T-helper 2 cell treated with Interferon-gamma antibody and Interleukin-4, amounts not matched to agents 5 μg/mL and 100 μg/mL, for 36 hours (primary cell): ENCODE data around the gene AMBP.
A peak's percentile ranks its signal among the peaks of the same experiment; 100 is the strongest.

Source experiments
- DNase-seq: peaks from one replicate; pipeline ENCODE4 v3.0.0; 2021; ENCODE audit warnings: low spot score
- H3K27ac Mint-ChIP-seq: one replicate; pipeline ENCODE4 v1.8.0; 2021; ENCODE audit warnings: mild to moderate bottlenecking, mixed read lengths
- H3K27me3 Mint-ChIP-seq: one replicate; pipeline ENCODE4 v1.8.0; 2021; ENCODE audit warnings: low read depth, mixed read lengths
- H3K36me3 Mint-ChIP-seq: one replicate; pipeline ENCODE4 v1.8.0; 2021; ENCODE audit warnings: low read depth, mixed read lengths
- H3K4me1 Mint-ChIP-seq: one replicate; pipeline ENCODE4 v1.8.0; 2021; ENCODE audit warnings: low read depth, mixed read lengths
- H3K4me3 Mint-ChIP-seq: one replicate; pipeline ENCODE4 v1.8.0; 2022; ENCODE audit warnings: mild to moderate bottlenecking, moderate library complexity, mixed read lengths
- H3K9me3 Mint-ChIP-seq: one replicate; pipeline ENCODE4 v1.8.0; 2021; ENCODE audit warnings: mixed read lengths

The AMBP gene

GRCh38 chr9:114034661-114035062 lies 43.4 kb downstream of the AMBP start:
- no peaks in the 10 kb centered on the region for H3K9me3 Mint-ChIP-seq

GRCh38 chr9:114034196-114034595 lies 43.9 kb downstream of the AMBP start:
- H3K36me3 Mint-ChIP-seq: no peaks in the 10 kb centered on the region
- H3K4me1 Mint-ChIP-seq: no peaks in the 10 kb centered on the region
- no peaks in the 10 kb centered on the region for H3K27me3 Mint-ChIP-seq
- no peaks in the 10 kb centered on the region for H3K9me3 Mint-ChIP-seq
- no peak overlapping the region for H3K27ac Mint-ChIP-seq
- DNase-seq: no peak
- no peak overlapping the region for H3K4me3 Mint-ChIP-seq

More at GRCh38 chr9:114034661-114035062, 43.4 kb downstream of the AMBP start:
- Mint-ChIP-seq H3K27me3 (no peaks in the 10 kb centered on the region), H3K36me3 (no peaks in the 10 kb centered on the region), H3K4me1 (no peaks in the 10 kb centered on the region), H3K27ac (no peak overlapping the region), H3K4me3 (no peak overlapping the region)
- no peak for DNase-seq

GRCh38 chr9:114033397-114034103 lies 44.5 kb downstream of the AMBP start:
- Mint-ChIP-seq H3K4me3 (no peak overlapping the region), H3K9me3 (no peaks in the 10 kb centered on the region), H3K27me3 (no peaks in the 10 kb centered on the region), H3K27ac (no peak overlapping the region), H3K36me3 (no peaks in the 10 kb centered on the region), H3K4me1 (no peaks in the 10 kb centered on the region)
- peak; percentile 2 for DNase-seq

GRCh38 chr9:114031948-114032840 lies 45.9 kb downstream of the AMBP start:
- Mint-ChIP-seq H3K4me1 (no peaks in the 10 kb centered on the region), H3K36me3 (no peaks in the 10 kb centered on the region), H3K4me3 (no peak overlapping the region)

GRCh38 chr9:114031037-114031630 lies 47.0 kb downstream of the AMBP start:
- no peaks in the 10 kb centered on the region for H3K4me1 Mint-ChIP-seq
- no peak overlapping the region for H3K27ac Mint-ChIP-seq
- DNase-seq: no peak
- no peaks in the 10 kb centered on the region for H3K27me3 Mint-ChIP-seq
- no peaks in the 10 kb centered on the region for H3K9me3 Mint-ChIP-seq
- no peaks in the 10 kb centered on the region for H3K36me3 Mint-ChIP-seq
- no peak overlapping the region for H3K4me3 Mint-ChIP-seq

More at GRCh38 chr9:114031948-114032840, 45.9 kb downstream of the AMBP start:
- H3K9me3 Mint-ChIP-seq: no peaks in the 10 kb centered on the region
- no peak overlapping the region for H3K27ac Mint-ChIP-seq
- DNase-seq: peak; percentile 3
- H3K27me3 Mint-ChIP-seq: no peaks in the 10 kb centered on the region

- DNase-seq: peak; percentile 1
- Mint-ChIP-seq H3K9me3 (no peaks in the 10 kb centered on the region), H3K36me3 (no peaks in the 10 kb centered on the region), H3K27ac (no peak overlapping the region), H3K4me1 (no peaks in the 10 kb centered on the region), H3K4me3 (no peak overlapping the region), H3K27me3 (no peaks in the 10 kb centered on the region)
Observed at GRCh38 chr9:114030364-114030763, 47.7 kb downstream of the AMBP start.

GRCh38 chr9:114029311-114030170 lies 48.6 kb downstream of the AMBP start:
- H3K4me3 Mint-ChIP-seq: no peak overlapping the region
- no peak overlapping the region for H3K27ac Mint-ChIP-seq
- no peaks in the 10 kb centered on the region for H3K4me1 Mint-ChIP-seq
- peaks cover 3% of the 10 kb centered on the region for H3K27me3 Mint-ChIP-seq
- no peak for DNase-seq
- H3K9me3 Mint-ChIP-seq: peaks cover 6% of the 10 kb centered on the region
- H3K36me3 Mint-ChIP-seq: no peaks in the 10 kb centered on the region

GRCh38 chr9:114028646-114029045 lies 49.5 kb downstream of the AMBP start:
- no peak for DNase-seq
- Mint-ChIP-seq H3K4me3 (no peak overlapping the region), H3K9me3 (peaks cover 14% of the 10 kb centered on the region), H3K27me3 (peaks cover 3% of the 10 kb centered on the region), H3K36me3 (peaks cover 2% of the 10 kb centered on the region), H3K4me1 (no peaks in the 10 kb centered on the region), H3K27ac (no peak overlapping the region)

GRCh38 chr9:114027863-114028465 lies 50.1 kb downstream of the AMBP start:
- H3K36me3 Mint-ChIP-seq: peaks cover 2% of the 10 kb centered on the region
- peaks cover 3% of the 10 kb centered on the region for H3K27me3 Mint-ChIP-seq
- DNase-seq: no peak
- peaks cover 20% of the 10 kb centered on the region for H3K9me3 Mint-ChIP-seq
- H3K27ac Mint-ChIP-seq: no peak overlapping the region
- H3K4me3 Mint-ChIP-seq: no peak overlapping the region
- no peaks in the 10 kb centered on the region for H3K4me1 Mint-ChIP-seq

GRCh38 chr9:114027159-114027862 lies 50.8 kb downstream of the AMBP start:
- Mint-ChIP-seq H3K4me1 (no peaks in the 10 kb centered on the region), H3K27me3 (peaks cover 3% of the 10 kb centered on the region), H3K36me3 (peaks cover 2% of the 10 kb centered on the region), H3K27ac (no peak overlapping the region), H3K9me3 (peaks cover 27% of the 10 kb centered on the region), H3K4me3 (no peak overlapping the region)
- no peak for DNase-seq

- Mint-ChIP-seq H3K9me3 (peaks cover 27% of the 10 kb centered on the region), H3K27me3 (peaks cover 3% of the 10 kb centered on the region), H3K4me3 (no peak overlapping the region), H3K4me1 (no peaks in the 10 kb centered on the region), H3K36me3 (peaks cover 2% of the 10 kb centered on the region), H3K27ac (no peak overlapping the region)
- DNase-seq: no peak
Observed at GRCh38 chr9:114026335-114026734, 51.8 kb downstream of the AMBP start.

GRCh38 chr9:114025760-114026159 lies 52.3 kb downstream of the AMBP start:
- Mint-ChIP-seq H3K27me3 (peaks cover 3% of the 10 kb centered on the region), H3K9me3 (peaks cover 27% of the 10 kb centered on the region), H3K4me3 (no peak overlapping the region), H3K36me3 (peaks cover 2% of the 10 kb centered on the region), H3K27ac (no peak overlapping the region), H3K4me1 (no peaks in the 10 kb centered on the region)
- DNase-seq: no peak
